ENCODE data around the gene CACNA1G. TPM values are rescaled to one million over a fixed set of nuclear protein-coding genes. Genes with fewer than 3 reads are reported as not detected.

Gene CACNA1G
- total and polyA plus RNA-seq, 2 donors (not counting 1 experiment from before 2014, with no cell fraction given): 0.08 to 0.99 TPM

GRCh38 chr17:50565402-50566350 is 5.2 kb downstream of the CACNA1G start:
- H3K27me3 ChIP-seq (ENCODE audit: control insufficient read depth, insufficient read depth, low read length): peaks cover 40% of the 10 kb centered on the region

DNA sequence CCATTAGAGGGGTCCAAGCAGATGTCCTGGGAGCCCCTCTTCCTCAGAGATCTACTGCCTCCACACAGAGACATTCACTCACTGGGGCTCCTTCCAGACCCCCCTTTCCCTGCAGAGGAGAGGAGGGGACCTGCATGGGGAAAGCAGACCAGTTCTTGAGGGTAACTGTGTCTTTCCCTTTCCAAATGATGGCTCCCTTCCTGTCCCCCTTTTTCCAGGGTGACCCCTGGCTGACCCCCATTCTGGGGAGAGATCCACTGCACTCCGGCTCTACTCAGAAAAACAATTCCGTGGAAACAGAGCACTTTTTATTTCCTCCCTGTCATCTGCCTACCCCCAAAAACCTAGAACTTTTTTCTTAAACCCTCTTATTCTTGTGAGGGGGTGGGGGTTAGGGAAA is 6.4 kb downstream of the CACNA1G start:
- Histone ChIP-seq H4K20me1 (ENCODE audit: control insufficient read depth, extremely low read depth, insufficient read depth, low read length) (no peaks in the 10 kb centered on the region), H3K27me3 (ENCODE audit: control insufficient read depth, insufficient read depth, low read length) (peaks cover 36% of the 10 kb centered on the region), H3K4me1 (ENCODE audit: control insufficient read depth, extremely low read depth, insufficient read depth, low read length) (peaks cover 10% of the 10 kb centered on the region), H3K9ac (ENCODE audit: insufficient read depth, low read length) (no peak overlapping the region), H3K36me3 (ENCODE audit: control insufficient read depth, insufficient read depth, low read length) (no peaks in the 10 kb centered on the region), H3K27ac (ENCODE audit: insufficient read depth, low read length) (no peak overlapping the region), H2AFZ (ENCODE audit: low read length) (no peak overlapping the region), H3K4me2 (ENCODE audit: extremely low read depth, insufficient read depth, low read length) (no peak overlapping the region), H3K79me2 (ENCODE audit: control insufficient read depth, insufficient read depth, low read length) (no peaks in the 10 kb centered on the region), H3K4me3 (replicated peaks in 1 of 4; ENCODE audit: control extremely low read depth in 1 of 4, insufficient read depth in 1 of 4, low read depth in 3 of 4, low read length in 4 of 4) (no peak overlapping the region), H3K9me3 (ENCODE audit: control insufficient read depth, insufficient read depth, low read depth, low read length) (no peaks in the 10 kb centered on the region)
- DNase-seq (ENCODE audit: low read depth in 2 of 2): no peak
- TF ChIP-seq, protein P1, sequence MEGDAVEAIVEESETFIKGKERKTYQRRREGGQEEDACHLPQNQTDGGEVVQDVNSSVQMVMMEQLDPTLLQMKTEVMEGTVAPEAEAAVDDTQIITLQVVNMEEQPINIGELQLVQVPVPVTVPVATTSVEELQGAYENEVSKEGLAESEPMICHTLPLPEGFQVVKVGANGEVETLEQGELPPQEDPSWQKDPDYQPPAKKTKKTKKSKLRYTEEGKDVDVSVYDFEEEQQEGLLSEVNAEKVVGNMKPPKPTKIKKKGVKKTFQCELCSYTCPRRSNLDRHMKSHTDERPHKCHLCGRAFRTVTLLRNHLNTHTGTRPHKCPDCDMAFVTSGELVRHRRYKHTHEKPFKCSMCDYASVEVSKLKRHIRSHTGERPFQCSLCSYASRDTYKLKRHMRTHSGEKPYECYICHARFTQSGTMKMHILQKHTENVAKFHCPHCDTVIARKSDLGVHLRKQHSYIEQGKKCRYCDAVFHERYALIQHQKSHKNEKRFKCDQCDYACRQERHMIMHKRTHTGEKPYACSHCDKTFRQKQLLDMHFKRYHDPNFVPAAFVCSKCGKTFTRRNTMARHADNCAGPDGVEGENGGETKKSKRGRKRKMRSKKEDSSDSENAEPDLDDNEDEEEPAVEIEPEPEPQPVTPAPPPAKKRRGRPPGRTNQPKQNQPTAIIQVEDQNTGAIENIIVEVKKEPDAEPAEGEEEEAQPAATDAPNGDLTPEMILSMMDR (conservative IDR thresholded peaks at IDR 0.05 in 1 of 2, IDR thresholded peaks at IDR 0.05 in 1 of 2; ENCODE audit: low read depth in 1 of 2, low read length in 2 of 2): no peak
- no peak for TF ChIP-seq EZH2 (IDR thresholded peaks at IDR 0.05; ENCODE audit: low read length, missing control alignments)

More at GRCh38 chr17:50565402-50566350, 5.2 kb downstream of the CACNA1G start:
- peaks cover 10% of the 10 kb centered on the region for H3K4me1 ChIP-seq (ENCODE audit: control insufficient read depth, extremely low read depth, insufficient read depth, low read length)
- H3K27ac ChIP-seq (ENCODE audit: insufficient read depth, low read length): no peak overlapping the region
- H4K20me1 ChIP-seq (ENCODE audit: control insufficient read depth, extremely low read depth, insufficient read depth, low read length): no peaks in the 10 kb centered on the region
- no peak for TF ChIP-seq EZH2 (IDR thresholded peaks at IDR 0.05; ENCODE audit: low read length, missing control alignments)
- TF ChIP-seq, protein P1 (conservative IDR thresholded peaks at IDR 0.05 in 1 of 2, IDR thresholded peaks at IDR 0.05 in 1 of 2; ENCODE audit: low read depth in 1 of 2, low read length in 2 of 2): no peak
- H2AFZ ChIP-seq (ENCODE audit: low read length): no peak overlapping the region
- H3K9ac ChIP-seq (ENCODE audit: insufficient read depth, low read length): no peak overlapping the region
- no peaks in the 10 kb centered on the region for H3K9me3 ChIP-seq (ENCODE audit: control insufficient read depth, insufficient read depth, low read depth, low read length)
- peak overlapping the region; percentile 64 for H3K4me2 ChIP-seq (ENCODE audit: extremely low read depth, insufficient read depth, low read length)
- no peaks in the 10 kb centered on the region for H3K36me3 ChIP-seq (ENCODE audit: control insufficient read depth, insufficient read depth, low read length)
- DNase-seq (ENCODE audit: low read depth in 2 of 2): no peak
- no peak overlapping the region for H3K4me3 ChIP-seq (replicated peaks in 1 of 4; ENCODE audit: control extremely low read depth in 1 of 4, insufficient read depth in 1 of 4, low read depth in 3 of 4, low read length in 4 of 4)
- no peaks in the 10 kb centered on the region for H3K79me2 ChIP-seq (ENCODE audit: control insufficient read depth, insufficient read depth, low read length)

- no peak overlapping the region for H3K4me2 ChIP-seq (ENCODE audit: extremely low read depth, insufficient read depth, low read length)
- H3K9me3 ChIP-seq (ENCODE audit: control insufficient read depth, insufficient read depth, low read depth, low read length): no peaks in the 10 kb centered on the region
- no peak for TF ChIP-seq EZH2 (IDR thresholded peaks at IDR 0.05; ENCODE audit: low read length, missing control alignments)
- TF ChIP-seq, protein P1 (conservative IDR thresholded peaks at IDR 0.05 in 1 of 2, IDR thresholded peaks at IDR 0.05 in 1 of 2; ENCODE audit: low read depth in 1 of 2, low read length in 2 of 2): no peak
- no peak overlapping the region for H3K4me3 ChIP-seq (replicated peaks in 1 of 4; ENCODE audit: control extremely low read depth in 1 of 4, insufficient read depth in 1 of 4, low read depth in 3 of 4, low read length in 4 of 4)
- no peak for DNase-seq (ENCODE audit: low read depth in 2 of 2)
- no peak overlapping the region for H3K27ac ChIP-seq (ENCODE audit: insufficient read depth, low read length)
- H2AFZ ChIP-seq (ENCODE audit: low read length): no peak overlapping the region
- H3K36me3 ChIP-seq (ENCODE audit: control insufficient read depth, insufficient read depth, low read length): no peaks in the 10 kb centered on the region
- peaks cover 19% of the 10 kb centered on the region for H3K27me3 ChIP-seq (ENCODE audit: control insufficient read depth, insufficient read depth, low read length)
- no peaks in the 10 kb centered on the region for H4K20me1 ChIP-seq (ENCODE audit: control insufficient read depth, extremely low read depth, insufficient read depth, low read length)
- peaks cover 10% of the 10 kb centered on the region for H3K4me1 ChIP-seq (ENCODE audit: control insufficient read depth, extremely low read depth, insufficient read depth, low read length)
- no peaks in the 10 kb centered on the region for H3K79me2 ChIP-seq (ENCODE audit: control insufficient read depth, insufficient read depth, low read length)
- H3K9ac ChIP-seq (ENCODE audit: insufficient read depth, low read length): no peak overlapping the region
Measured at GRCh38 chr17:50568659-50569058, 8.1 kb downstream of the CACNA1G start.

Data from fibroblast of lung (primary cell).